ENCODE results near the gene ABCA8.
"Not testable (repeated sequence)": the region's sequence is repeated elsewhere in the genome, so short reads cannot be mapped to it uniquely, and the experiment has no call there.

ABCA8 gene

GRCh38 chr17:68955181-68955841 is at the start of gene ABCA8:
Gene ABCA8, minus strand, starts transcription at chr17:68955392. Its CDS starts 13,358 bp downstream, at chr17:68942034.
- DNase-seq = no peak

GRCh38 chr17:69004759-69005158 is 49.6 kb upstream of the ABCA8 start:
- not testable (repeated sequence) for DNase-seq

GRCh38 chr17:68999743-69000142 is 44.6 kb upstream of the ABCA8 start:
- DNase-seq = not testable (repeated sequence)

GRCh38 chr17:68993112-68993511 is 37.9 kb upstream of the ABCA8 start:
- no peak for DNase-seq

GRCh38 chr17:68987966-68988365 is 32.8 kb upstream of the ABCA8 start:
- no peak for DNase-seq

GRCh38 chr17:68981288-68981687 is 26.1 kb upstream of the ABCA8 start:
- no peak for DNase-seq

- no peak for DNase-seq
Observed at GRCh38 chr17:68973098-68973846, 18.1 kb upstream of the ABCA8 start.

GRCh38 chr17:68972119-68972704 is 17.0 kb upstream of the ABCA8 start:
- DNase-seq = no peak

GRCh38 chr17:68969101-68969500 is 13.9 kb upstream of the ABCA8 start:
- no peak for DNase-seq

- DNase-seq = no peak
Observed at GRCh38 chr17:68963958-68964357, 8.8 kb upstream of the ABCA8 start.

GRCh38 chr17:68961214-68961882 is 6.2 kb upstream of the ABCA8 start:
- DNase-seq = no peak

GRCh38 chr17:68959117-68959516 is 3.9 kb upstream of the ABCA8 start:
- not testable (repeated sequence) for DNase-seq

- DNase-seq = no peak
Observed at GRCh38 chr17:68957944-68958343, 2.8 kb upstream of the ABCA8 start.

- no peak for DNase-seq
Observed at GRCh38 chr17:68954146-68954896, 871 bp downstream of the ABCA8 start.

GRCh38 chr17:68953340-68953997 is 1.7 kb downstream of the ABCA8 start:
- no peak for DNase-seq

GRCh38 chr17:68950725-68951124 is 4.5 kb downstream of the ABCA8 start:
- DNase-seq = no peak

- not testable (repeated sequence) for DNase-seq
Observed at GRCh38 chr17:68947868-68948267, 7.3 kb downstream of the ABCA8 start.

GRCh38 chr17:68944435-68945035 is 10.7 kb downstream of the ABCA8 start:
- DNase-seq = no peak

GRCh38 chr17:68943812-68944182 is 11.4 kb downstream of the ABCA8 start:
- not testable (repeated sequence) for DNase-seq

GRCh38 chr17:68943123-68943811 is 11.9 kb downstream of the ABCA8 start:
- DNase-seq = no peak

GRCh38 chr17:68942389-68942788 is 12.8 kb downstream of the ABCA8 start:
- no peak for DNase-seq

Data from GDM1 (cell line).